GM21717 (cell line): ENCODE measurements around the gene SEC24D.

Experiments used
- ATAC-seq: cut with Tn5 transposase; IDR thresholded peaks from one replicate; pipeline ENCODE4 v1.9.1; 2021; ENCODE audit warnings: mild to moderate bottlenecking, moderate library complexity; ENCODE audit not compliant: unreplicated experiment

Gene SEC24D

GRCh38 chr4:118753685-118754084, 82.2 kb downstream of the SEC24D start:
- ATAC-seq = no peak

DNA sequence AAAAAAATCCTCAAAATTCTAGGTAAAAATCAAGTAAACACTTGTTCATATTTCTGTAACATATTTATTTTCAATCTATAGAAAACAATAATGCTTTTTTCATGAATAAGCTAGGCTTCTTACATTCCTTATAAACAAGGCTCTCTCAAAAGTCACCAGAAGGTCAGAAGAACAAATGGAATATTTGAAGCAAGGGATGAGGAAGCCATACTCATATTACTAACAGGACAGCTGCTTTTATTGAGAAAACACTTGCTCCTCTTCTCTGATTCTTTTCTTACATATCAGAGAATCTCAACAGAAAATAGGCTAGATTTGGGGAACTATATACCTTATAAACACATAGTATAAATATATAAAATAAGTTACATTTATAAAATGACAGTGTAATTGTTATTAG, 82.8 kb downstream of the SEC24D start:
- ATAC-seq = no peak

GRCh38 chr4:118752551-118752950, 83.4 kb downstream of the SEC24D start:
- ATAC-seq = no peak

DNA sequence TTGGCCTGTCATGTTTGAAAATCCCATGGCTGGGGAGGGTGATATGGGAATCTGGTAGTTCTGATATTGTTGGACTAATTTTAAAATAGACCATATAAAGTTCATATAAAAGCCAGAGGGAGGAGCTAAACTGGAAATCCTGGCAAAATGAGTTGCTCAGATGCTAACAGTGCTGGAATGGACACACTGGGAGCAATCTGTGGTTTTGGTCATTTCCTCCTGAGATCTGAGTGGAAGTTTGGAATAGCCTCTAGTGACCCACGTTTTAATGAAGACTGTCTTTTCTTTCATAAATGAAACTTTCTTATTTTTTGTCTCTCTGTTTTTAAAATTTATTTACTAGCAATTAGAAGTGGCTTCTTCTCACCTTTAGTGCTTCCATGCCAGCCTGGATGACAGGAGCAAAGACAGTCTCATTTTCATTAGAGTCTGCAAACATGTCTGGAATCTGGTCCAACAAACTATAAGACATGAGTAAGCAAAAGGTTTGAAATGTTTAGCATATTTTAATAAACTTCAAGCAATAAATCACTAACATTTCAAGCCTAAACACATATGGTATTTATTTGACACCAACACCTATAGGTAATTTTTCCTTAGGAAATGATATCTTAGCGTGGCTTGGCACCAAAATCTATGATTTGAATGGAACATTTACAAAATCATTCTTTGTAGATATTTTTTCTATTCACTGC, 84.2 kb downstream of the SEC24D start:
- ATAC-seq = no peak

DNA sequence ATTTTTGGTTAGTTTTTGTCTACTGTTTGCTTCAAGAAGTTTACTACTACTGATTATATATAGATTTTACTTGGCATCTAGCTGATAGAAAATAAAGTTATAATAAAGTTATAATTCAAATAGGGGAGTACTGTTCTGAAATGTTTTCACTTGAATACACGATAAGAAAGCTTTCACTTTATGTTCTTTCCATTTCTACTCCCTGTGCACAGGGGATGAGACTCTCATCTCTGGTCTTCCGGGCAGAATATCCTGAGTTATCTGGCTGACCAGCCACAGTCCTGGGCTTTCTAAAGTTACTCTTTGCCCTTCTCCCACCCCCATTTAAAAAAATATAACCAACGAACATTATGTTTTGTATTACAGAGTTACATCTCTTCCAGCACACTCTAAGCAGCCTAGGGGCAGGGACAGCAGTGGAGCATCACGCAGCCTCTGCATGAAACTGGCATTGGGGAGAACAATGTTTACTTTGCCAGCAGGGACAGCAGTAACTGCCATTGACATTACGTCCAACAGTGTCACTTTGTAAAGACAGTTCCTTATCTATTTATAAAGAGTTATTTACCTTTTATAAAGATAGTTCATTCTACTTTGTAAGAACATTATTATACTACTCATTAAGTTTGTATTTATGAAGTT, 86.5 kb downstream of the SEC24D start:
- ATAC-seq = no peak

DNA sequence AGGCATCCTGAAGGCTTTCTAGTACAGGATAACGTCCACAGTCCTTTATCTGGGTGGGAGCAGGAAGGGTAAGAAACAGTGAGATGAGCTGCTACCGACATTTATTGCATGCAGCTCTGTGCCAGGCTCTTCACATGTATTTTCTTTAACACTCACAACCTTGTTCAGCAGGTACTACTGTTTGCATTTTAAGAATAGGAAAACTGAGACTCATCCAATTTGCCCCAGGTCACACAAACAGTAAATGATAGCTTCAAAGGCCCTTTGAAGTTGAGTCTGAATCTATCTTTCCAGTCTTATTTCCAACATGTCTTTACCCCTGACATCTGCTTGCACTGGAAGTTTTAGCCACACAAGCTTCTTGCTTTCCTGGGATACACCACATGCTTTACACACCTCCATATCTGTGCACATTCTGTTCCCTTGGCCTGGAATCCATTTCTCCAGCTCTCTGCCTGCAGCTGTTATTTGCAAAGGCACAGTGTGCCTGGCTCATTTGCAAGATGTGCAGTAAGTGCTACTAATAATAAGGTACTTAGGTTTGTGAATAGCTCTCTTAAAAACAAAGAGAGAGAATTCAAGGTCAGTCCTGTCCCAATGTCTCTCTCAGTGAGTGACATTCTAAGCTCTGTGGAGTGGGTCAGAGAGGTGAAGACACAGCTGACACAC, 89.5 kb downstream of the SEC24D start:
- no peak for ATAC-seq

DNA sequence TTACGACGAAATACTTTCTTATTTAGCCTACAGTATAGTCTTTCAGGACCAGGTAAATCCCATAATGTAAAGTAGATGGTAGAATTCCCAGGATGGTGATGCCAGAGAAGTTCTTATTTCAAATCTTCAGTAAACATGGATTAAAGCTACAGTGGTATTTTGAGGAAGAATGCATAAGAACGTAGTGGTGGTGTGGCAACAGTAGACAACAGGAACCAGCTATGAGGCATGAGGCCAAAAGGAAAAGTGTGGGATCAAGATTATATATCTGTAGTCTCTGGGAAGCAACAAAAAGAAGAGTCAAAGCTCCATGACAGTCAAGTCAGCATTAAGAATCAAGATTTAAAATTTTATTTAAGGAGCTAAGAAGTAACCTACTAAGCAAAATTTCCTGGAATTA, 90.6 kb downstream of the SEC24D start:
- no peak for ATAC-seq

DNA sequence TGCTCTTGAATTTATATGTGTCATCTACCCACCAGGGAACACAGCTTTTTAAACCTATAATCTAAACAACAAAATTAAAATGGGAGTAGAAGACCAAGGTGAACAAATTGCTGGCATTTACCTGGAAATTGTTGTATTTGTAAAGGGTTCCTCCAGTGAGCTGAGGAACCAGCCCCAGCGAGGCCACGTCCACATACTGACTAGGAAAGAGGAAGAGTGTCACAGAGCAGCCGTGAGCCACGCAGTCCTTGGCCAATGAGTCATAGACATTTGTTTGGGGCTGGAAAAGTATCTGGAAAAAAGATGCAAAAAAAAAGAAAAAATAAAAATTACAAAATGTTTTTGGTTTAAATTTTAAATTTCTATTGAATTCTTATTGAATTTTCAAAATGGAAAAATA, 92.1 kb downstream of the SEC24D start:
- no peak for ATAC-seq

DNA sequence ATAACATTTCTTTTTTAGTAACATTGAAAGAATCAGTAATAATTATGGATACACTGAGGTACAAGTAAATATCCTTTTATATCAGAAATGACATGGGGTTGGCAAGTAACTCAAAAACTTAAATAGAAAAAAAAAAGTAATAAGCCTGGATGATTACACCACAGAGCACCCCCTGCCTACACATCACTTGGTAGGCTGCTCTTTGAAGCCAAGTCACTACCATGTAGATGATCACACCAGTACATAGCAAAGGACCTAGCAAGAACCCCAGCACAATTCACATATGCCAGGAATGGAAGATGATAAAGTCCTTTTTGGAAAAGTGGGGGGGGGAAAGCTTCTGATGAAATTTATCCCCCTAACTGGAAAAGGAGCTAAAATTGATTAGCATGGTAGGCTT, 93.9 kb downstream of the SEC24D start:
- ATAC-seq = no peak

DNA sequence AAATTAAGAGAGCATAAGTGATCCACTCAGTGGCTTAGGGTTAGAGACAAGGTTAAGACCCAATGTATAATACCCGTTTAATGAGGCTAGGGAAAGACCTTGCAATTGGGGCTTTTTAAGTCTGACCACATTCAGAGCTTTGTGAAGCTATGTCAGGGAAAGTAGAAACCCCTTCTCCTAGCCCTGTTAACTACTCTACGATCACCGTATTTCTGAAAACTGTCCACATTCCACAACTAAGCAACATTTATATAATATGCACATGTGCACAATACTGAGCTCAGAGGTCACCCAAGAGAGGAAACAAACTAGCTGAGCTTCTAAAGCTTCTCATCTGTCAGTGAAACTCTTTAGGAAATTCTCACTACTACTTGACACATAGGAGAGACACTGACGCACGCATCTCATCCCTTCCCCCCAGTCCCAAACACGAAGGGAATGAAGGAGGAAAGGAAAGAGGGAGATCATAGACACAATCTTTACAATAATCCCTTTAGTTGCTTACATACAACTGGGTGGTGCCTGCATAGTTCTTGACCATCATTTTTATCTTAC, 94.5 kb downstream of the SEC24D start:
- no peak for ATAC-seq

DNA sequence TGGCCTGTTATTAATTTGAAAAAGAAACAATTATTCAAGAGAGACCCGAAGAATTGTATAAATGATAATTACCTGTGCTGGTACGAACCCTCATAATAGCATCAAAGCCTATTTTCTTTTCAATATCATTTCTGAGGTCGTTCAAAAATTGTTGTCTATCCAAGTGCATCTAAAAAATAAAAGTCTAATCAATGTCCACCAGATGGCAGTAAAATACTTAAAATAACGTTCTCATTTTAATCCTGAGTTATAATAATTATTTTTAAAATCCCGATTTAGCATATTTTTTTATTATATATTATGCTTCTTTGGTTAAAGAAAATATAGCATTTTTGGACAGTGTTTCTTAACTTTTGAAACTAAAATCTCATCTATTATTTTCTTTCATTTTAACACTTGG, 95.1 kb downstream of the SEC24D start:
- no peak for ATAC-seq

DNA sequence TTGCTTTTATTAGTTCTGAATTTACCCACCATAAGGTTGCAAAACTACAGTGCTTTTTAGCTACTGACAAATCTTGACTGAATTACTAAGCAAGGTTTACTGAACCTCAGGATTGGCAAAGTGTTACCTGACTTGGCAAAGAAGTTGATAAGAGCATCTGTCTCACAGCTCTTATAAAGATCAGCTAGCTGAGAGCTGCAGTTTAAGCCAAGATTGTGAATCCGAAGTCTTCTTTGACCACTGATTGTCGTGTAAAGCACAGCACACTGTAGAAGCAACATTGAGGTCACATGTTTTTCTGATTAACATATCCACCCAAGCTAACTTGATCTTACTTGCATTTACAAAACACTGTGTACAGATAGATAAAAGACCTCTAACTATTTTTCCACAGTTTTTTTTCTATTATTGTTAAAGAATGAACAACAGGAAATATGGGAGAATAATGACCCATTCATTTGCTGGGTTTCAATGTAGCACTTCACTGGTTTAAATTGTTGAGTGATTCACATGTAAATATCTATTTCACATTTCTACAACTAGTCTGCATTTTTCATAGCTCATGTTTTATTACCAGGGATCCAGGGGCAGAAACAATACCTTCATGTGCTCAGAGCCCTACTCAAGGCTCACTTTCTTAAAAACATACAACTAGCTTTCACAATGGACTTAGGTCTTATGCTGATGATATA, 96.8 kb downstream of the SEC24D start:
- ATAC-seq = no peak

DNA sequence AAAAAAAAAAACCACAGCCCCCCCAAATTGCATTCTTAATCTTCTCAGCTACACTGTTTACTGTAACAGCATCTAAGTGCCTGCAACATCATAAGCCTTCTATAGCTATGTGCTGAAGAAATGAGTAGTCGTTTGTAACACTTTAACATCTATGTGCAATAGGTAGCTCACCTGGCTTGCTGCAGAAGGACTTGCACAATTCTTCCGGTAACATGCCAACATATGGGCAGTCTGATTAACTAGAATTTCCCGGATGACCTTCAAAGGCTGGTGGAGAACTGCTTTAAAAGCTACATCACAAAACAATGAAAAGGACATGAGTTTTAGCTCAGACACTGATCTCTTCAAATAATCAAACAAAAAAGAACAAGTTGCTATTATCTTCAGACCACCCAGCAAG, 97.8 kb downstream of the SEC24D start:
- ATAC-seq = no peak

GRCh38 chr4:118736900-118737299, 99.0 kb downstream of the SEC24D start:
- ATAC-seq = no peak

DNA sequence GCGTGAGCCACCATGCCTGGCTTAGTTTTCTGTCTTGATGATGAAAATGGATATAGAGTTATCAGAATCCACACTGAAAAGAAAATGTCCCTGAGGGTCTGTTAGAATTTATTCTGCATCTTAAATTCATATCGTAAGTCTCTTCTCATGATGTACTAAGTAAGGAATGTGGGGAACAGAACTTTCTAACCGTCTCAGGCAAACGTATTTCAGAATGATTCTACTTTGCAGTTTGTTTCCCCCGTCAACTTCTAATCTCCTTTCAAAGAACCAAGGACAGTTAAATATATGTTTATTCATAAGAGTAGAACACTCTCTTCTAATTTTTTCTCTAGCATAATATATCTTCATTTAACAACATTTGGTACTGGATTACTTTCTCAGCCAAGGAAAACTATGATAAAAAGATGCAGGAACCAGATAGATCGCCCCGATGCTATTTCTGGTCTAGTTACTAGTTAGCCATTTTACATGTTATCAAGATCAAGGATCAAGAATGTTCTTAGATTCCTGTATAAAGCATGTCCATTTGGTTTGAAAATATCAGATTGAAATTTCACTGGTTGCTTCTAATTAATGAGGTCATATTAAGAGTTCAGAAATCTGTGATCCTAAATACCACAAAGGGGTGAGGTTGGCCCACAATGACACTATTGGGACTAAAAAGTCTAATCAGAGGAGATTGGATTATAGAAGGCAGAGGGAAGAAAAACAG, 101.3 kb downstream of the SEC24D start:
- no peak for ATAC-seq

DNA sequence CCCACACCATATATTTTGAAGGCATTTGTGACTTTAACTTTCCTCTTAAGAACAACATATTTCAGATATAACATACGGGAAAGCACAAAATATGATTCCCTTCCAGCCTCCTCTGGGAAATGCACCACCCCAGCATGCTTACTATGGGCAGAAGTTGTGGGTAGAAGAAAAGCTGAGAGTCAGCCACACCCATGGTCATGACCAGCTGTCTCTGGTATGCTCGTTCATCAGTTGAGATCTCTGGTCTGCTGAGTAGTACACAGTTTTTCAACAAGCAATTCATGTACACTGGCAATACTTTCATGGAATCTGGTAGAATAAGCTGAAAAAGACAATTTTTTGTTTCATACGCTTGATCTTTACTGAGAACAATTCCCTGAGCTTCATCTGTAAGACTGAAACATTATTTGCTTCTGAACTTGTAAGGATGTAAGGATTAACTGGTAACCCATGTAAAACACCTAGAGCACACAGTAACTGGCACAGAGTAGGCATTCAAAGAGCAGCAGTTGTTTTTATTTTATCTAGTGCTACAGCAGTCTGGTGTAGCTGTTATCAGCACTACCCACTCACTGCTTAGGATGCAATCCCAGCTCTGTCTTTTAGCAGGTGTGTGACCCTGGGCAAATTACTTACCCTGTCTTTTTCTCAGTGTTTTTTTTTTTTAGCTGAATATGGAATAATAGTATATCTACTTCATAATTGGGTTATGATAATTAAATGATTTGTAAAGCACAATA, 103.2 kb downstream of the SEC24D start:
- no peak for ATAC-seq

- ATAC-seq = no peak
Observed at GRCh38 chr4:118730683-118731082, 105.2 kb downstream of the SEC24D start.

- ATAC-seq = no peak
Observed at GRCh38 chr4:118729287-118730286, 106.3 kb downstream of the SEC24D start.

- ATAC-seq = no peak
Observed at GRCh38 chr4:118727360-118727759, 108.6 kb downstream of the SEC24D start.
